ENCODE data around the gene GPR35. TPM values are rescaled to one million over a fixed set of nuclear protein-coding genes. Genes with fewer than 3 reads are reported as not detected.

GPR35 gene
- total and polyA plus RNA-seq, 2 donors (not counting 1 experiment from before 2014, with no cell fraction given) = 1.2 TPM; not detected in 1

GRCh38 chr2:240600451-240600961 lies 24.8 kb upstream of the GPR35 start:
- Histone ChIP-seq H3K9ac (ENCODE audit: insufficient read depth, low read length) (no peak overlapping the region), H3K4me3 (replicated peaks in 1 of 4; ENCODE audit: control extremely low read depth in 1 of 4, insufficient read depth in 1 of 4, low read depth in 3 of 4, low read length in 4 of 4) (no peak overlapping the region), H3K9me3 (ENCODE audit: control insufficient read depth, insufficient read depth, low read depth, low read length) (no peaks in the 10 kb centered on the region), H3K79me2 (ENCODE audit: control insufficient read depth, insufficient read depth, low read length) (no peaks in the 10 kb centered on the region), H4K20me1 (ENCODE audit: control insufficient read depth, extremely low read depth, insufficient read depth, low read length) (no peaks in the 10 kb centered on the region), H3K27me3 (ENCODE audit: control insufficient read depth, insufficient read depth, low read length) (no peaks in the 10 kb centered on the region), H3K4me1 (ENCODE audit: control insufficient read depth, extremely low read depth, insufficient read depth, low read length) (no peaks in the 10 kb centered on the region), H3K36me3 (ENCODE audit: control insufficient read depth, insufficient read depth, low read length) (peaks cover 5% of the 10 kb centered on the region), H3K27ac (ENCODE audit: insufficient read depth, low read length) (no peak overlapping the region), H2AFZ (ENCODE audit: low read length) (no peak overlapping the region), H3K4me2 (ENCODE audit: extremely low read depth, insufficient read depth, low read length) (no peak overlapping the region)
- TF ChIP-seq CTCF (conservative IDR thresholded peaks at IDR 0.05 in 1 of 2, IDR thresholded peaks at IDR 0.05 in 1 of 2; ENCODE audit: low read depth in 1 of 2, low read length in 2 of 2) (no peak), EZH2 (IDR thresholded peaks at IDR 0.05; ENCODE audit: low read length, missing control alignments) (no peak)
- DNase-seq (ENCODE audit: low read depth in 2 of 2) = no peak

GRCh38 chr2:240601061-240601830 lies 24.0 kb upstream of the GPR35 start:
- Histone ChIP-seq H3K4me2 (ENCODE audit: extremely low read depth, insufficient read depth, low read length) (no peak overlapping the region), H4K20me1 (ENCODE audit: control insufficient read depth, extremely low read depth, insufficient read depth, low read length) (no peaks in the 10 kb centered on the region), H3K9ac (ENCODE audit: insufficient read depth, low read length) (no peak overlapping the region), H3K4me1 (ENCODE audit: control insufficient read depth, extremely low read depth, insufficient read depth, low read length) (no peaks in the 10 kb centered on the region), H2AFZ (ENCODE audit: low read length) (no peak overlapping the region), H3K79me2 (ENCODE audit: control insufficient read depth, insufficient read depth, low read length) (no peaks in the 10 kb centered on the region), H3K9me3 (ENCODE audit: control insufficient read depth, insufficient read depth, low read depth, low read length) (no peaks in the 10 kb centered on the region), H3K36me3 (ENCODE audit: control insufficient read depth, insufficient read depth, low read length) (peaks cover 5% of the 10 kb centered on the region), H3K27me3 (ENCODE audit: control insufficient read depth, insufficient read depth, low read length) (no peaks in the 10 kb centered on the region), H3K27ac (ENCODE audit: insufficient read depth, low read length) (no peak overlapping the region), H3K4me3 (replicated peaks in 1 of 4; ENCODE audit: control extremely low read depth in 1 of 4, insufficient read depth in 1 of 4, low read depth in 3 of 4, low read length in 4 of 4) (no peak overlapping the region)
- TF ChIP-seq EZH2 (IDR thresholded peaks at IDR 0.05; ENCODE audit: low read length, missing control alignments) (no peak), CTCF (conservative IDR thresholded peaks at IDR 0.05 in 1 of 2, IDR thresholded peaks at IDR 0.05 in 1 of 2; ENCODE audit: low read depth in 1 of 2, low read length in 2 of 2) (no peak)
- no peak for DNase-seq (ENCODE audit: low read depth in 2 of 2)

DNA sequence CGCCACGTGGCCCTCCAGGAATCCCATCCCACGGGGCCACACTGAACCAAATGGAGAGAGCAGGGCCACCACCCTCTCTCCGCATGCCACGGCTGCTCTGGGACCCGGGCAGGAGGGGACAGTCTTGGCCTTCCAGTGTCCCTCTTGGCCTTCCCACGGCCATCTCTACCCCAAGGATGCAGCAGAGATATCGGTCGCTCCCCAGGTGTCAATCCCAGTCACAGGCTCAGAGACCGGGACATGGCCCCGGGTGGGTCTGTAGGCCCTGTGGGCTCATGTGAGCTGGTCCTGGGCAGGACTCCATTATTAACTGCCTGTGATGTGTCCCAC lies 23.5 kb upstream of the GPR35 start:
- Histone ChIP-seq H3K79me2 (ENCODE audit: control insufficient read depth, insufficient read depth, low read length) (no peaks in the 10 kb centered on the region), H3K4me1 (ENCODE audit: control insufficient read depth, extremely low read depth, insufficient read depth, low read length) (no peaks in the 10 kb centered on the region), H3K27ac (ENCODE audit: insufficient read depth, low read length) (no peak overlapping the region), H3K27me3 (ENCODE audit: control insufficient read depth, insufficient read depth, low read length) (no peaks in the 10 kb centered on the region), H3K4me2 (ENCODE audit: extremely low read depth, insufficient read depth, low read length) (no peak overlapping the region), H3K4me3 (replicated peaks in 1 of 4; ENCODE audit: control extremely low read depth in 1 of 4, insufficient read depth in 1 of 4, low read depth in 3 of 4, low read length in 4 of 4) (no peak overlapping the region), H4K20me1 (ENCODE audit: control insufficient read depth, extremely low read depth, insufficient read depth, low read length) (no peaks in the 10 kb centered on the region), H3K36me3 (ENCODE audit: control insufficient read depth, insufficient read depth, low read length) (peaks cover 5% of the 10 kb centered on the region), H3K9me3 (ENCODE audit: control insufficient read depth, insufficient read depth, low read depth, low read length) (no peaks in the 10 kb centered on the region), H2AFZ (ENCODE audit: low read length) (no peak overlapping the region), H3K9ac (ENCODE audit: insufficient read depth, low read length) (no peak overlapping the region)
- TF ChIP-seq CTCF (conservative IDR thresholded peaks at IDR 0.05 in 1 of 2, IDR thresholded peaks at IDR 0.05 in 1 of 2; ENCODE audit: low read depth in 1 of 2, low read length in 2 of 2) (no peak), EZH2 (IDR thresholded peaks at IDR 0.05; ENCODE audit: low read length, missing control alignments) (no peak)
- DNase-seq (ENCODE audit: low read depth in 2 of 2) = no peak
